K562 (cell line): ENCODE results near the gene WDR54. TPM values are rescaled to one million over a fixed set of nuclear protein-coding genes. Genes with fewer than 3 reads are reported as not detected.

Experiments used
- ATAC-seq: fragments of 200-7000 bp; cut with Tn5 transposase; 3 replicates; pipeline ENCODE4 v1.9.1; 2020; ENCODE audit warnings: moderate library complexity
- BruUV-seq: library from RNA; stranded (reverse); fragments of 400-500 nt; replicated peaks from 2 replicates; lab custom pipeline; 2021; lab: Mats Ljungman, UMichigan
- CTCF ChIA-PET: fragments of 300-600 bp; formaldehyde crosslinking; extraction: SDS; loops from one replicate; lab custom pipeline; 2021; ENCODE audit warnings: low intra/inter-chr PET ratio; lab: Yijun Ruan, JAX
- POLR2A ChIA-PET: fragments of 300-600, 350-650 bp; sonication (Branson Sonifier 250); formaldehyde crosslinking; extraction: SDS; loops from one replicate; lab custom pipeline; 2021; ENCODE audit warnings: antibody characterized with exemption, inconsistent platforms; lab: Yijun Ruan, JAX
- DNase-seq, 4 experiments: peaks; one replicate each; pipeline versions ENCODE4 v3.0.0 to v3.0.0-alpha.2; 2011 to 2018; ENCODE audit warnings: low spot score in 3 of 4, mixed read lengths in 3 of 4; ENCODE audit errors: extremely low read depth in 1 of 4
- FAIRE-seq: peaks from 2 replicates; lab custom pipeline; 2011; peaks lifted over from hg19 to GRCh38; lab: Jason Lieb, UNC
- H2AFZ ChIP-seq: 2 replicates; pipeline ENCODE4 v1.6.0; 2011; ENCODE audit warnings: low read depth, low read length, control low read depth, inconsistent platforms
- H3K27ac ChIP-seq: fragments of 200-600 bp; 3 replicates; pipeline ENCODE4 v1.8.0; 2011; ENCODE audit warnings: low read depth, mild to moderate bottlenecking, control low read depth, inconsistent platforms, low read length, moderate library complexity, mixed read lengths; ENCODE audit errors: extremely low read depth
- H3K27me3 ChIP-seq, 2 experiments: fragments of 300-600 bp in 1 of 2; 2 replicates in 1 of 2; 3 replicates in 1 of 2; pipeline versions ENCODE4 v1.6.0 to v1.8.0; 2011; ENCODE audit warnings: inconsistent platforms in 2 of 2, low read length in 2 of 2, mild to moderate bottlenecking in 1 of 2, mixed read lengths in 1 of 2, moderate library complexity in 1 of 2; ENCODE audit not compliant: control insufficient read depth in 2 of 2, insufficient read depth in 2 of 2
- H3K36me3 ChIP-seq: fragments of 300-600 bp; 3 replicates; pipeline ENCODE4 v1.8.0; 2011; ENCODE audit warnings: mild to moderate bottlenecking, low read length, inconsistent platforms; ENCODE audit not compliant: control insufficient read depth, insufficient read depth
- H3K4me1 ChIP-seq, 2 experiments: fragments of 200-600 bp in 1 of 2; replicated peaks in 1 of 2; 2 replicates in 1 of 2; 3 replicates in 1 of 2; pipeline versions ENCODE4 v1.5.1 to v1.8.0; 2011; ENCODE audit warnings: inconsistent platforms in 2 of 2, low read length in 2 of 2, mild to moderate bottlenecking in 1 of 2, mixed read lengths in 1 of 2, moderate library complexity in 1 of 2; ENCODE audit not compliant: control insufficient read depth in 2 of 2, insufficient read depth in 2 of 2
- H3K4me2 ChIP-seq: 2 replicates; pipeline ENCODE4 v1.6.1; 2011; ENCODE audit warnings: low read length, control low read depth, inconsistent platforms, mixed read lengths; ENCODE audit not compliant: insufficient read depth
- H3K4me3 ChIP-seq: fragments of 200-600 bp; sonication (generic), shearing (Covaris generic); 2 replicates; pipeline ENCODE4 v1.5.1; 2016; ENCODE audit warnings: control low read depth, inconsistent platforms
- H3K79me2 ChIP-seq: fragments of 200-600 bp; 3 replicates; pipeline ENCODE4 v1.8.0; 2011; ENCODE audit warnings: low read length, inconsistent platforms; ENCODE audit not compliant: control insufficient read depth, insufficient read depth
- H3K9ac ChIP-seq, 2 experiments: 2 replicates each; pipeline versions ENCODE4 v1.6.0 to v1.6.1; 2011; ENCODE audit warnings: low read depth in 2 of 2, low read length in 2 of 2, control low read depth in 1 of 2, inconsistent platforms in 1 of 2, mild to moderate bottlenecking in 1 of 2, mixed read lengths in 1 of 2; ENCODE audit not compliant: insufficient read depth in 1 of 2
- H3K9me1 ChIP-seq: one replicate; pipeline ENCODE4 v1.6.0; 2011; ENCODE audit warnings: inconsistent platforms, mild to moderate bottlenecking, low read length, moderate library complexity; ENCODE audit not compliant: control insufficient read depth, insufficient read depth
- H3K9me3 ChIP-seq: replicated peaks from 2 replicates; pipeline ENCODE4 v1.5.1; 2011; ENCODE audit warnings: low read depth, low read length, inconsistent platforms; ENCODE audit not compliant: control insufficient read depth, insufficient read depth
- H4K20me1 ChIP-seq: replicated peaks from 2 replicates; pipeline ENCODE4 v1.6.1; 2011; ENCODE audit warnings: low read length, inconsistent platforms, mixed read lengths; ENCODE audit not compliant: control insufficient read depth, insufficient read depth
- IFI16 ChIP-seq: fragments of 250-450 bp; sonication (Bioruptor Pico); IDR thresholded peaks from 2 replicates; pipeline ENCODE4 v2.1.2; 2022; ENCODE audit warnings: mild to moderate bottlenecking, inconsistent platforms
- SRSF9 ChIP-seq: fragments of 200-400 bp; formaldehyde crosslinking; IDR thresholded peaks from 2 replicates; pipeline ENCODE4 v1.6.1; 2017; ENCODE audit warnings: low read depth, low read length, borderline replicate concordance
- YY1 ChIP-seq, 3 experiments: IDR thresholded peaks; 2 replicates each; pipeline ENCODE4 v1.6.1; 2011; ENCODE audit warnings: low read length in 2 of 3, mild to moderate bottlenecking in 2 of 3, moderate library complexity in 2 of 3, borderline replicate concordance in 1 of 3, control low read depth in 1 of 3, low read depth in 1 of 3; ENCODE audit not compliant: insufficient read depth in 3 of 3, insufficient replicate concordance in 2 of 3, control insufficient read depth in 1 of 3, insufficient read length in 1 of 3; ENCODE audit errors: extremely low read depth in 1 of 3
- WGBS: fragments of 100-300 bp; shearing (Covaris generic); methylation state at CpG from one replicate; pipeline ENCODE4 v1.1.6; 2016; ENCODE audit warnings: low coverage, mixed read lengths; ENCODE audit not compliant: insufficient coverage; ENCODE audit errors: missing lambda C conversion rate; 5-methylcytosine and 5-hydroxymethylcytosine counted together
- in situ Hi-C: fragments of 300-500 bp; cut with MboI; formaldehyde crosslinking; loops from 4 replicates; pipeline ENCODE4 v1.15.0; 2018; ENCODE audit warnings: inconsistent platforms, mixed read lengths
- intact Hi-C: fragments of 100-400 bp; cut with micrococcal nuclease; formaldehyde crosslinking; loops from 2 replicates; pipeline ENCODE4 v1.14.2; 2022
- polyA plus RNA-seq, 8 experiments: library from polyadenylated mRNA; depleted of rRNA in 4 of 8; stranded (reverse) in 5 of 8; unstranded in 3 of 8; fragments of >200 nt; fragmentation: Nextera tagmentation in 2 of 8; fragmentation: Illumina TruSeq in 1 of 8; extraction: Ambion mirVana in 2 of 8; extraction: Trizol in 1 of 8; gene quantifications; 2 replicates each; pipeline versions ENCODE4 v1.2.1 to v1.2.3, GENCODE V29; 2011 to 2014; ENCODE audit warnings: inconsistent platforms in 1 of 8, missing spikeins in 1 of 8
- total RNA-seq, 7 experiments: library from RNA; depleted of rRNA in 6 of 7; stranded (reverse); fragments of >200 nt in 6 of 7; fragmentation: Illumina TruSeq in 2 of 7; extraction: Trizol in 2 of 7; gene quantifications; 2 replicates each; pipeline versions ENCODE4 v1.2.1 to v1.2.3, GENCODE V29; 2011 to 2021; ENCODE audit warnings: low replicate concordance in 1 of 7

Gene WDR54
- total and polyA plus RNA-seq, 9 of the 15 experiments (the other 6 are each of a cell fraction or from before 2014, with no cell fraction given) = 5.2 to 15.2 (median 7.4) TPM

- TF ChIP-seq SRSF9 = no peak
- TF ChIP-seq YY1 (IDR thresholded peaks at IDR 0.05; ENCODE audit: borderline replicate concordance in 1 of 3, control insufficient read depth in 1 of 3, extremely low read depth in 1 of 3, insufficient read depth in 3 of 3, insufficient read length in 1 of 3, insufficient replicate concordance in 2 of 3, low read depth in 1 of 3, low read length in 2 of 3) = no peak
- TF ChIP-seq IFI16 (CRISPR knock-in tag) = no peak
- Histone ChIP-seq H2AFZ (no peak overlapping the region), H3K36me3 (no peaks in the 10 kb centered on the region), H3K9ac (peak overlapping the region in 1 of 2 experiments; percentile 48; a peak in 1 of 4 replicates), H3K79me2 (no peaks in the 10 kb centered on the region), H3K4me2 (no peak overlapping the region), H4K20me1 (no peaks in the 10 kb centered on the region), H3K9me3 (no peaks in the 10 kb centered on the region), H3K4me1 (peaks cover 0 to 16% of the 10 kb centered on the region in 2 experiments; a peak in 1 of 5 replicates), H3K9me1 (no peaks in the 10 kb centered on the region), H3K4me3 (no peak overlapping the region), H3K27ac (no peak overlapping the region), H3K27me3 (no peaks in the 10 kb centered on the region)
- no peak for DNase-seq
- no peak for FAIRE-seq
- in situ Hi-C loops (no loop called here), intact Hi-C loops (no loop called here)
- BruUV-seq = no TSS peak
- ATAC-seq = no peak
- POLR2A ChIA-PET = interaction anchor here (0.5 to 0.9 kb wide), 4 partner anchors 10 to 579 kb away, joined by 3 to 5 read pairs (median 4); no protein-coding TSS in a partner anchor
- WGBS = 54% methylated on average over 15 of the region's 18 CpGs
- CTCF ChIA-PET = no interaction called here
Observed at GRCh38 chr2:74429487-74430451, 8.2 kb downstream of the WDR54 start.
